ENCODE results near the gene MSMB.

DNA sequence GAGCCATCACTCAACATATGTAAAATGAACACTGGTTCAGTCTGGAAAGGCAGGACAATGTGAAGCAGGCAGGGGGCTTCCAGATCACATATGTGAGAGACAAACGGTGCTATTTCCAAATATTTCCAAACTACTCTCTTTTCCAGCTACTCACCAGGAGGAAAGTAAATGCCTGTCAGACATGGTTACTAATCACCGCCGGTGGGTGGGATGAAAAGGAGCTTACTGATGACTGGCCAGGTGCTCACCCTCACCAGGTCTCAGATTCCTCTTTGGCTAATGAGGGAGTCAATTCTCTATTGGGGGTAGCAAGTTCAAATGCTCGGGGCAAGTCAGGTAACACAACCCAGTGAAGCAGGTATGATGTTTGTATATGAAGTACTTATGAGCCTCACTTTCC is 9.7 kb upstream of the MSMB start:
- TF ChIP-seq CHD2 (IDR thresholded peaks at IDR 0.05; ENCODE audit: low read length, partially characterized antibody) (no peak), FOXJ3 (CRISPR knock-in tag; IDR thresholded peaks at IDR 0.05) (no peak), MAX (IDR thresholded peaks at IDR 0.05; ENCODE audit: low read depth) (no peak), SIN3A (IDR thresholded peaks at IDR 0.05; ENCODE audit: borderline replicate concordance, low read depth, low read length) (no peak), RAD21 (IDR thresholded peaks at IDR 0.05; ENCODE audit: low read length) (no peak), RXRA (IDR thresholded peaks at IDR 0.05; ENCODE audit: borderline replicate concordance, low read depth) (no peak), POLR2AphosphoS5 (IDR thresholded peaks at IDR 0.05; ENCODE audit: low read depth, low read length) (no peak), EZH2phosphoT487 (IDR thresholded peaks at IDR 0.05; ENCODE audit: borderline replicate concordance, low read depth) (no peak), REST (IDR thresholded peaks at IDR 0.05; ENCODE audit: low read depth, low read length) (no peak), FOSL2 (IDR thresholded peaks at IDR 0.05; ENCODE audit: borderline replicate concordance, low read depth) (no peak), EP300 (IDR thresholded peaks at IDR 0.05; ENCODE audit: borderline replicate concordance in 1 of 2, low read depth in 1 of 2, low read length in 1 of 2) (no peak)
- TF ChIP-seq, protein P1, sequence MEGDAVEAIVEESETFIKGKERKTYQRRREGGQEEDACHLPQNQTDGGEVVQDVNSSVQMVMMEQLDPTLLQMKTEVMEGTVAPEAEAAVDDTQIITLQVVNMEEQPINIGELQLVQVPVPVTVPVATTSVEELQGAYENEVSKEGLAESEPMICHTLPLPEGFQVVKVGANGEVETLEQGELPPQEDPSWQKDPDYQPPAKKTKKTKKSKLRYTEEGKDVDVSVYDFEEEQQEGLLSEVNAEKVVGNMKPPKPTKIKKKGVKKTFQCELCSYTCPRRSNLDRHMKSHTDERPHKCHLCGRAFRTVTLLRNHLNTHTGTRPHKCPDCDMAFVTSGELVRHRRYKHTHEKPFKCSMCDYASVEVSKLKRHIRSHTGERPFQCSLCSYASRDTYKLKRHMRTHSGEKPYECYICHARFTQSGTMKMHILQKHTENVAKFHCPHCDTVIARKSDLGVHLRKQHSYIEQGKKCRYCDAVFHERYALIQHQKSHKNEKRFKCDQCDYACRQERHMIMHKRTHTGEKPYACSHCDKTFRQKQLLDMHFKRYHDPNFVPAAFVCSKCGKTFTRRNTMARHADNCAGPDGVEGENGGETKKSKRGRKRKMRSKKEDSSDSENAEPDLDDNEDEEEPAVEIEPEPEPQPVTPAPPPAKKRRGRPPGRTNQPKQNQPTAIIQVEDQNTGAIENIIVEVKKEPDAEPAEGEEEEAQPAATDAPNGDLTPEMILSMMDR (IDR thresholded peaks at IDR 0.05): no peak
- TF ChIP-seq, protein P2, sequence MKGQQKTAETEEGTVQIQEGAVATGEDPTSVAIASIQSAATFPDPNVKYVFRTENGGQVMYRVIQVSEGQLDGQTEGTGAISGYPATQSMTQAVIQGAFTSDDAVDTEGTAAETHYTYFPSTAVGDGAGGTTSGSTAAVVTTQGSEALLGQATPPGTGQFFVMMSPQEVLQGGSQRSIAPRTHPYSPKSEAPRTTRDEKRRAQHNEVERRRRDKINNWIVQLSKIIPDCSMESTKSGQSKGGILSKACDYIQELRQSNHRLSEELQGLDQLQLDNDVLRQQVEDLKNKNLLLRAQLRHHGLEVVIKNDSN (IDR thresholded peaks at IDR 0.05; ENCODE audit: borderline replicate concordance, low read depth): no peak
